GM12878 (cell line): ENCODE data around the gene BRCA1.

Source experiments
- CBFB ChIP-seq: IDR thresholded peaks from 2 replicates; pipeline ENCODE4 v1.6.1; 2016; ENCODE audit warnings: antibody characterized with exemption, low read depth
- CTCF ChIP-seq, 3 experiments: IDR thresholded peaks in 2 of 3; conservative IDR thresholded peaks in 1 of 3; 2 replicates each; pipeline ENCODE4 v1.5.1; 2011; ENCODE audit warnings: low read depth in 3 of 3, low read length in 3 of 3, mild to moderate bottlenecking in 3 of 3, control low read depth in 2 of 3, moderate library complexity in 2 of 3, inconsistent platforms in 1 of 3, mixed read lengths in 1 of 3; ENCODE audit not compliant: control insufficient read depth in 2 of 3, insufficient read depth in 1 of 3; ENCODE audit errors: extremely low read depth in 1 of 3
- EZH2 ChIP-seq: IDR thresholded peaks from 2 replicates; pipeline ENCODE4 v1.6.1; 2012; ENCODE audit warnings: low read depth, mild to moderate bottlenecking, control low read depth, inconsistent platforms, low read length, borderline replicate concordance; ENCODE audit not compliant: control insufficient read depth
- IRF4 ChIP-seq: IDR thresholded peaks from 2 replicates; pipeline ENCODE4 v1.6.1; 2011; ENCODE audit warnings: low read depth, low read length
- LARP7 ChIP-seq: fragments of 450-650 bp; IDR thresholded peaks from 2 replicates; pipeline ENCODE4 v1.6.1; 2017; ENCODE audit warnings: mild to moderate bottlenecking
- NKRF ChIP-seq: fragments of 450-650 bp; conservative IDR thresholded peaks from 2 replicates; pipeline ENCODE4 v1.6.1; 2017; ENCODE audit warnings: mild to moderate bottlenecking, moderate library complexity
- RAD21 ChIP-seq: IDR thresholded peaks from 2 replicates; pipeline ENCODE4 v1.6.1; 2011; ENCODE audit warnings: mild to moderate bottlenecking, low read depth, low read length, moderate library complexity; ENCODE audit not compliant: insufficient read depth
- TF ChIP-seq, protein P1 (sequence below): IDR thresholded peaks from 2 replicates; pipeline ENCODE4 v1.6.1; 2012; ENCODE audit warnings: low read depth, low read length, improper control_type of control experiment
- TF ChIP-seq, protein P2 (sequence below): IDR thresholded peaks from 2 replicates; pipeline ENCODE4 v1.6.1; 2012; ENCODE audit warnings: low read depth, low read length, improper control_type of control experiment

- no peak for TF ChIP-seq CBFB
- TF ChIP-seq, protein P1, sequence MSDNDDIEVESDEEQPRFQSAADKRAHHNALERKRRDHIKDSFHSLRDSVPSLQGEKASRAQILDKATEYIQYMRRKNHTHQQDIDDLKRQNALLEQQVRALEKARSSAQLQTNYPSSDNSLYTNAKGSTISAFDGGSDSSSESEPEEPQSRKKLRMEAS = no peak
- no peak for TF ChIP-seq LARP7
- TF ChIP-seq NKRF = no peak
- TF ChIP-seq IRF4 = no peak
- TF ChIP-seq CTCF (IDR thresholded peaks at IDR 0.05 in 2 of 3, conservative IDR thresholded peaks at IDR 0.05 in 1 of 3; ENCODE audit: control insufficient read depth in 2 of 3, extremely low read depth in 1 of 3, insufficient read depth in 1 of 3, low read depth in 3 of 3, low read length in 3 of 3) = no peak
- no peak for TF ChIP-seq RAD21
- TF ChIP-seq, protein P2, sequence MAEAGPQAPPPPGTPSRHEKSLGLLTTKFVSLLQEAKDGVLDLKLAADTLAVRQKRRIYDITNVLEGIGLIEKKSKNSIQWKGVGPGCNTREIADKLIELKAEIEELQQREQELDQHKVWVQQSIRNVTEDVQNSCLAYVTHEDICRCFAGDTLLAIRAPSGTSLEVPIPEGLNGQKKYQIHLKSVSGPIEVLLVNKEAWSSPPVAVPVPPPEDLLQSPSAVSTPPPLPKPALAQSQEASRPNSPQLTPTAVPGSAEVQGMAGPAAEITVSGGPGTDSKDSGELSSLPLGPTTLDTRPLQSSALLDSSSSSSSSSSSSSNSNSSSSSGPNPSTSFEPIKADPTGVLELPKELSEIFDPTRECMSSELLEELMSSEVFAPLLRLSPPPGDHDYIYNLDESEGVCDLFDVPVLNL = no peak
- TF ChIP-seq EZH2 = no peak
Observed at GRCh38 chr17:43140396-43141332, 15.5 kb upstream of the BRCA1 start.
